Erythroblast (primary cell): Measurements from ENCODE around the gene DHRS12.

Experiments used
- GATA1 ChIP-seq: IDR thresholded peaks from 2 replicates; pipeline ENCODE4 v1.6.1; 2011; ENCODE audit warnings: low read depth, mild to moderate bottlenecking, control low read depth, low read length, moderate library complexity
- POLR2A ChIP-seq: IDR thresholded peaks from 2 replicates; pipeline ENCODE4 v1.6.1; 2011; ENCODE audit warnings: mild to moderate bottlenecking, low read length

- TF ChIP-seq POLR2A (no peak), GATA1 (no peak)
Measured at GRCh38 chr13:51801631-51802099, 2.3 kb downstream of the DHRS12 start.
